ENCODE measurements around the gene PTK6.

GRCh38 chr20:63495741-63496595, 41.2 kb downstream of the PTK6 start:
- TF ChIP-seq EZH2 (IDR thresholded peaks at IDR 0.05; ENCODE audit: borderline replicate concordance) (no peak), EZH2phosphoT487 (IDR thresholded peaks at IDR 0.05; ENCODE audit: low read depth, severe bottlenecking, unreplicated experiment) (no peak)
- TF ChIP-seq, protein P1, sequence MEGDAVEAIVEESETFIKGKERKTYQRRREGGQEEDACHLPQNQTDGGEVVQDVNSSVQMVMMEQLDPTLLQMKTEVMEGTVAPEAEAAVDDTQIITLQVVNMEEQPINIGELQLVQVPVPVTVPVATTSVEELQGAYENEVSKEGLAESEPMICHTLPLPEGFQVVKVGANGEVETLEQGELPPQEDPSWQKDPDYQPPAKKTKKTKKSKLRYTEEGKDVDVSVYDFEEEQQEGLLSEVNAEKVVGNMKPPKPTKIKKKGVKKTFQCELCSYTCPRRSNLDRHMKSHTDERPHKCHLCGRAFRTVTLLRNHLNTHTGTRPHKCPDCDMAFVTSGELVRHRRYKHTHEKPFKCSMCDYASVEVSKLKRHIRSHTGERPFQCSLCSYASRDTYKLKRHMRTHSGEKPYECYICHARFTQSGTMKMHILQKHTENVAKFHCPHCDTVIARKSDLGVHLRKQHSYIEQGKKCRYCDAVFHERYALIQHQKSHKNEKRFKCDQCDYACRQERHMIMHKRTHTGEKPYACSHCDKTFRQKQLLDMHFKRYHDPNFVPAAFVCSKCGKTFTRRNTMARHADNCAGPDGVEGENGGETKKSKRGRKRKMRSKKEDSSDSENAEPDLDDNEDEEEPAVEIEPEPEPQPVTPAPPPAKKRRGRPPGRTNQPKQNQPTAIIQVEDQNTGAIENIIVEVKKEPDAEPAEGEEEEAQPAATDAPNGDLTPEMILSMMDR (IDR thresholded peaks at IDR 0.05; ENCODE audit: poor library complexity), result peak; percentile 92

All from hepatocyte (in vitro differentiated cells).